DMS114 treated with DMSO at 0.1 percent for 48 hours (cell line): ENCODE results near the gene TMEM123.
"Not testable (repeated sequence)": the region's sequence is repeated elsewhere in the genome, so short reads cannot be mapped to it uniquely, and the experiment has no call there.

Experiments
- DNase-seq: peaks from one replicate; lab custom pipeline; 2025; ENCODE audit not compliant: unreplicated experiment; lab: John Stamatoyannopoulos, UW

The TMEM123 gene

DNA sequence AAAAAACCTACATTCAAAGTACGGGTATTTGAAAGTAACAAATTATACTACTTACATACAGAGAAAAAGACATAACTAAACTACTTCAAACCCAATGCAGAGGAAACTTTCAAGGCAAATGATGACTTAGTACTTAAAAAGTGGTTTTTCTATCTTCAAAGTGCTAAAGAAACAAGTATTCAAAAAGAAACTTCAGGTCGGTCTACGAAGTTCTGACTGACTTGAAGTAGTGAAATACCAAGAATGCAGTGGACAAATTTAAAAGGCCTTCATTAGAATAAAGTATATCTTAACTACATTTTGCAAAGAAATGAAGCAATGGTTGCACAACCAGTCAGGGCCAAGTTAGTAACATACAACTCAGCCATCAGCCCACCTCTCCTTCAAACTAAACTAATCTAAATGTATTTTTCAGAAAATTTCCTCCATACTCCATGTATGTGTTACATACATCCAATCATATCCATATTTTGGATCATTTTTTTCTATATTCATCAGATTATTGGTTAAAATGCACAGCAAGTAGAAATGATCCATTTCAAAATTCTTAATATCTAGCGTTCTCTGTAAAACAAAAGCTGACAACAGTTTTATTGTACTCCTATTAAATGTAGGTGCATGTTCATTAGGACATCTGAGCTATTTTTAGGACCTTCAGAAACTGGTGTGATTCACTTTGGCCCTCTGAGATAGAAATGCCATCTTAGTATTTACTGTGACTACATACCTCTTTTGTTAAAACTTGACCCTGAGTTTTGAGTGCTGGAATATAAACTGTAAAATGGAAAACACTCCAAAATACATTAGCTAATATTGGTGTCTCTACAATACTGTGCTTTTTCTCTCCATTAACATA, 55.6 kb downstream of the TMEM123 start:
- DNase-seq, result no peak

DNA sequence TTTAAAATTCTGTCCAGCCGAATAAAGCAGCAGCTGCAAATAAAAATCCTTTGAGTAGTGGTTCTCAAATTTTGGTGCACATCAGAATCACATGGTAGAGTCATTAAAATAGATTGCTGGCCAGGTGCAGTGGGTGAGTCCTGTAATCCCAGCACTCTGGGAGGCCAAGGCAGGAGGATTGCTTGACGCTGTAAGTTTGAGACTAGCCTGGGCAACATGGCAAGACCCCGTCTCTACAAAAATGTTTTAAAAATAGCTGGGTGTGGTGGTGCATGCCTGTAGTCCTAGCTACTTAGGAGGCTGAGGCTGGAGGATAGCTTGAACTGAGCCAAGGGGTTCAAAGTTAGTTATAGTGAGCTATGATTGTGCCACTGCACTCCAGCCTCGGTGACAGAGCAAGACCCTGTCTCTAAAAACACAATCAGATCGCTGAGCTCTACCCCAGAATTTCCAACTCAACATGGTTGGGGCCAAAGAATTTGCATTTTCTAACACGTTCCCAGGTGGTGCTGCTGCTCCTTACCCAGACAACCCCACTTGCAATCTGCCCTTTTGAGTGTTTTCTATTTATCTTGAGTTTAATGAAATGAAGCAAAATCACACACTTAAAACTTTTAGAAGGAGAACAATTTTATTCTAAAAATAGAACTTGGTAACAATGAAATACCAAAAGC, 56.7 kb downstream of the TMEM123 start:
- no peak for DNase-seq

DNA sequence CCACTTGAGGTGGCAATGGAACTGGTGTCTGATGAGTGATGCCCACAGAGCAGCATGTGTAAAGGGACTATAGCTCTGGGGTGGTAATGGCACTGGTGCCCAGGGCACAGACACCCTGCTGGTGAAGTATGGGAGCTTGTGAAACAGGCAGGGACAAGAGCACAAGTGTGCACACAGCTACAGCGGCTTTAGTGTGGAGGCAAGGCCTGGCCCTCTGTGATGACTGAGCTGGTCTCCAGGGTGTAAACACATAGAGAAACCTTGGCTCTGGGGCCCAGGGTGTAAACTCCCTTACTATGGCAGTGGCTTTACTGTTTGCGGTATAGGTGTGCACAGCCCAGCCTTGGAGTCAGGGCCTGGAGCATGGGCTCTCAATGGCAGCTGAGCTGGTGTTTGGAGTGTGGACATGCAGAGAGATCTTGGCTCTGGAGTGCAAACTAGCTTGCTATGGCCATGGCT, 59.3 kb downstream of the TMEM123 start:
- DNase-seq, result no peak

DNA sequence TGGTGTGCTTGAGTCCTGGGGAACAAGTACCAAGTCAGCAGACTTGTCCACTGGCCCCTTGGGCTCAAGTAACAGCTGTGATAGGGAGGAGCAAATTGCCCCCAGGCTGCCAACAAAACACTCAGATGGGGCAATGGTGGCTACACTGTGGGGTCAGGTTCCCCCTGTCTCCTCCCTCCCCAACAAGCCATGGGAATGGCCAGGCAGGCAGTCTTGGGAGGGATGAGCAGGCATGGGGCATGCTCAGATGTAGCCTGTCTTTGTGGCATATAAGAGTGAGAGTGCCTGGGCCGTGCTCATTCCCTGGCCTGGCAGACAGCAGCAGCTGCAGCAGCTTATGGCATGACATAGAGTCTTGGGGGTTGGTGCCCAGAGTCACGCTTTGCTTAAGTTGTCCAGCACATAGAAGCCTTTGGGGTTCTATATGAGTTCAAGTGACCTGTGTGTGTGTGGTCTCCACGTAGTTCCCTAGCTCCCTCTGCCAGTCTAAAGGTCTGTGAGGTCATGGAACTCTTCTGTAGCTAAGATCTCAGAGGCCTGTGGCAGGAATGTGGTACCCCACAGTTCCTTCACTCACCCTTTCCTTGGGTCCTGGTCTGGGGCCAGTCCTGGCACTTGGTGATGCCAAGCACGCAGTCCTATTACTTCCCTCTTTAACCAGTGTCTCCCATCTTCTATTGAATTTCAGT, 60.9 kb downstream of the TMEM123 start:
- DNase-seq, result no peak

DNA sequence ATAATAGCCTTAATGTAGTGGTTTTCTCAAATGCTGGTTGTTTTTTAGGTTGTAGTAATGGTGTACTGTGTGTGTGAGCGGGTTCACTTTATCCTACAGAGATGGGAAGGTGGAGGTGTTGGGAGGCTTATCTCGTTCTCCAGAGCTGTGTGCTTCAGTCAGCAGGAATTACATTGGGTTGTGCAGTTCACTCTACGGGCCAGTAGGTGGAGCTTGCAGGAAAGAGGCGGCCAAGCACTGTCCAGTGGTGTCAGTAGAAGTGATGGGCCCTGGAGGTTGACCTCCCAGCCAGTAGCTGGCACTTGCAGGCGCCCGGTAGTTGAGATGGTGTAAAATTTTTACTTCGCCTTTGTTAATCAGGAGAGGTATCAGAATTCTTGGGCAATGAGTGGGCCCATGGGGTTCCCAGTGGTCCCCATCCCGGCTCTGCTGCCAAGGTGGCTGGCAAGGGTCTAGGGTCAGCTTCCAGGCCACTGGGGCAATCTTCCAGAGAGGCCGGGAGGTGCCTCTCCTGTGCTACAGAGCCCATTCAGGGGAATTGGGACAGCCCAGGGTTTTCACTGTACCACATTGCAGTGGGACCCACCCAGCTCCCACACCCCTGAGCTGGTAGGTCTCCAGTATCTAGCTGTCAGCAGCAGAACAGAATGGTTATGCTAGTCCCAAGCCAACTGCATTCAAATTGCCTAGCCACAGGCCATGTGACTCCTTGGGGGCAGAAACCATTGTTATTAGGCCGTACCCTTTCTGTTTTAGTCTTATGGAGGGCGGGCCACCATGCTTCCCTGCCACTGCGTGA, 61.7 kb downstream of the TMEM123 start:
- peak; percentile 30 for DNase-seq

DNA sequence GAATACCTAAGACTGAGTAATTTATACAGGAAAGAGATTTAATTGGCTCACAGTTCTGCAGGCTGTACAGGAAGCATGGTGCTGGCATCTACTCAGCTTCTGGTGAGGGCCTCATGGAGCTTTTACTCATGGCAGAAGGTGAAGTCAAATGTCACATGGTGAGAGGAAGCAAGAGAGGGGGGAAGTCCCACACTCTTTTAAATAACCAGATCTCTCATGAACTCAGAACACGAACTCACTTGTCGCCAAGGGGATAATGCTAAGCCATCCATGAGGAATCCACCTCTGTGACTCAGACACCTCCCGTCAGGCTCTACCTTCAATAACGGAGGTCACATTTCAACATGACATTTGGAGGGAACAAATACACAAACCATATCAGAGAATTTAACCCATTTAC, 63.3 kb downstream of the TMEM123 start:
- DNase-seq, result no peak

DNA sequence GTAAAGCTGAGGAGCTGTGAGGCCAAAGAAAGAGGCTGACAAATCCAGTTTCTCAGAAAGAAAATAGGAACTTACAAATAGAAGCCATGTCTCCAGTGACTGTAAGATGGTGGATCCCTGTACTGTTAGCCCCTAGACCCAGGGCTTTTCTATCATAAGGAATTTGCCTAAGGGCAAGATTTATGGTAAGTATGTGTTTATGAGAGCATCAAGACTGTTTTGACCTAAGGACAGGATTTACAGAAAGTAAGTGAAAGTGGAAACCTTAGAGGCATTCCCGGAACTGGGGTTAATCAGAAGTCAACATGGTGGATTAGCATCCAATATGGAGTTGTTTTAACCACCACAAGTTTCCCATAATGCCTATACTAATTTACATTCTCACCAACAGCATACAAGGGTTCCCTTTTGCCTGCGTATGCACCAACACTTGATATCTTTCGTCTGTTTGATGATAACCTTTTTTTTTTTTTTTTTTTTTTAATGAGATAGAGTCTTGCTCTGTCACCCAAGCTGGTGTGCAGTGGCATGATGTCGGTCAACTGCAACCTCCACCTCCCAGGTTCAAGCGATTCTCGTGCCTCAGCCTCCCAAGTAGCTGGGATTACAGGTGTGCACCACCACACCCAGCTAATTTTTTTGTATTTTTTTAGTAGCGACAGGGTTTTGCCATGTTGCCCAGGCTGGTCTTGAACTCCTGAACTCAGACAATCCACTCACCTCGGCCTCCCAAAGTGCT, 65.4 kb downstream of the TMEM123 start:
- DNase-seq, result no peak

DNA sequence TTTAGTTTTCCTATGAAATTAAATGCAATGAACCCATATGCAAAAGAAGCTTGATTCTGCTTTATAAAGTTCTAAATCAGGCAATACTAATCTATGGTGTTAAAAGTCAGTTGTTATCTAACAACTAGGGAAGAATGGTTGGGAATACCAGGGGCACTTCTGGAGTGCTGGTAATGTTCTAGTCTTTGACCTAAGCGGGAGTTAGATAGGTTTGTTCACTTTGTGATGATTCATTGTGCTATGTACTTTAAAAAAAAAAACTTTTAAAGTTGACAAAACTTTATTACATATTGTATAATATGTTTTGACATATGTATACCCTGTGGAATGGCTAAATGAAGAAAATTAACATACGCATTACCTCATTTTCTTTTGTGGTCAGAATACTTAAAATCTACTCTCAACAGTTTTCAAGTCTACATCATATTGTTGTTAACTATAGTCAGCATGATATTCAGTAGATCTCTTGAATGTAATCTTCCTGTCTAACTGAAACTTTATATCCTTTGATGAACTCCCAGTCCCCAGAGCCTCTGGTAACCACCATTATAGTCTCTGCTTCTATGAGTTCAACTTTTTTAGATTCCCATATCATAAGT, 66.3 kb downstream of the TMEM123 start:
- no peak for DNase-seq

GRCh38 chr11:102385085-102386007, 67.2 kb downstream of the TMEM123 start:
- no peak for DNase-seq

- no peak for DNase-seq
These were observed 68.0 kb downstream of the TMEM123 start for GRCh38 chr11:102384419-102385079.

- DNase-seq, result no peak
These were observed 68.7 kb downstream of the TMEM123 start for GRCh38 chr11:102383839-102384238.

DNA sequence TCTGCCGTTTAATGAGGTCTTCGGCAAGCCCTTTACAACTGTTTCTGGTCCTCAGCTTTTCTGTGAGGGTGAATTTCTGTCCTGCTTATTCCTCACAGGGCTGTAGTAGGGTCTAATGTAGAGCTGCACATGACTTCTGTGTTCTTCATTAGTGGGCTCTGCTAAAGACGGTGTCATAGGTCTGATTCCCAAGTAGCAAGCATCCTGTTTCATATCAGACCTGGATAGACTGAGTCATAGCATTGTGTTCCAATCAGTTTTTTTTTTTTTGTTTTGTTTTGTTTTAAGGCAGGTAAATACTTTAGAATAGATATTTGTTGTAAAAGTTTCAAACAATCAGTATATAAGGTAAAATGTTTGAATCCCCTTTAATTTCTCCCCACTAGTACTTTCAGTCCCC, 70.2 kb downstream of the TMEM123 start:
- DNase-seq, result no peak

DNA sequence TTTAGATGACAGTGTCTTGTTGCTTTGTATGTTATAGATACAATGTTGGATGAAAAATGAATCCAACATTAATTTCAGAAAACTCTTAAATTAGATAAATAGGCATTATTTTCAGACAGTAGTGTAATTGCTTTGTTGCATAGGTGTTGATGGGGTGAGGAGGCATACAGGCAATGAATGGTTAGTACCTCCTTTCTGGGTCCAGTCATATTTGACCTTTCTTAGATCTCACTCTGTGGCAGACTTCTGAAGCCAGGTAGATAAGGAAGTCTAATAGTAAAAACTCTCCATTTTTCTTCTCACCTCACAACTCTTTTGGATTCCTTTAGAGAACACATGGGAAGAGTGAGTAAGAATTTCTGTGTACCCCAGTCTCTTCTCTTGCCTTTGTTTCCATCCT, 73.7 kb downstream of the TMEM123 start:
- DNase-seq, result no peak

- DNase-seq, result no peak
These were observed 74.7 kb downstream of the TMEM123 start for GRCh38 chr11:102377891-102378290.

DNA sequence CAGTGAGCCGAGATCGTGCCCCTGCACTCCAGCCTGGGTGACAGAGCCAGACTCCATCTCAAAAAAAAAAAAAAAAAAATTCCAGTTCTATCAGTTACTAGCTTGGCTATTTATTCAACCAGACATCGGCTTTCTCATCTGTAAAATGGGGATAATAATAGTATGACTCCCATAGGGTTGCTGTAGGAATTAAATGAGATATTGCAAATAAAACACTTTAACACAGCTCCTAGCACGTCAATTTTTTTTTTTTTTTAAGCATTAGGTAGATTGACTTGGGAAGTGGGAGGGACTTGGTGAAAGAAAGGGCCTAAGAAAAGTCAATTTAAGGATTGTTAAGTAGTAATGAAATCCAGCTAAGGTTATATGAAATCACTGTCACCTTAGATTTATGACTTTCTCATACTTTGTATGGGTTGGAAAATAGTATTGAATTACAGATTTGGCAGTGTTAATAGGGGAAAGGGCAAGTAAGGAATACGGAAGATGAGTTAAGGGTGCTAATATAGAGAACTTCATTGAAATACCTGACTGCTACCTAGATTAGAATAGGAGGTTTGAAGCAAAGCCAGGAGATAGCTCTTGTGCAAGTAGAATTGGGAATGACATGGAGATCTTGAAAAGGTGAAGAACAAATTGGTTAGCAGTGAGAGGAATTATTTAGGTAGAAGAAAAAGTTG, 76.7 kb downstream of the TMEM123 start:
- DNase-seq, result no peak

DNA sequence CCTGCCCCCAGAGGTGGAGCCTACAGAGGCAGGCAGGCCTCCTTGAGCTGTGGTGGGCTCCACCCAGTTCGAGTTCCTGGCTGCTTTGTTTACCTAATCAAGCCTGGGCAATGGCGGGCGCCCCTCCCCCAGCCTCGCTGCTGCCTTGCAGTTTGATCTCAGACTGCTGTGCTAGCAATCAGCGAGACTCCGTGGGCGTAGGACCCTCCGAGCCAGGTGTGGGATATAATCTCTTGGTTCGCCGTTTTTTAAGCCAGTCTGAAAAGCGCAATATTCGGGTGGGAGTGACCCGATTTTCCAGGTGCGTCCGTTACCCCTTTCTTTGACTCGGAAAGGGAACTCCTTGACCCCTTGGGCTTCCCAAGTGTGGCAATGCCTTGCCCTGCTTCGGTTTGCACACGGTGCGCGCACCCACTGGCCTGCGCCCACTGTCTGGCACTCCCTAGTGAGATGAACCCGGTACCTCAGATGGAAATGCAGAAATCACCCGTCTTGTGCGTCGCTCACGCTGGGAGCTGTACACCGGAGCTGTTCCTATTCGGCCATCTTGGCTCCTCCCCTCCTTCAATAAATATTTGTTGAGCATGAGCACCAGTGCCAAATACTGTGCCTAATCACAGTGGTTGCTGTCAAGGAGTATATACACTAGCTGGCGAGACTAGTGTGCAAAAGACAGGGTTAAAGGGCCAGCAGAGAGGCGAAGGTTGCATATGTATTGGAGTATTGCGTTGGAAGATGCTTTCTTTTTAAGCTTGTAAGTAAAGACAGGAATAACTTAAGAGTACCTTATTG, 77.7 kb downstream of the TMEM123 start:
- not testable (repeated sequence) for DNase-seq

- no peak for DNase-seq
These were observed 84.1 kb downstream of the TMEM123 start for GRCh38 chr11:102368472-102368871.
